B cell (primary cell): ENCODE results near the gene ESR2.

ENCODE experiments used
- CTCF ChIP-seq: fragments of 200-600 bp; IDR thresholded peaks from one replicate; pipeline ENCODE4 v1.8.0; 2022; ENCODE audit warnings: antibody characterized with exemption, mild to moderate bottlenecking
- EZH2 ChIP-seq: IDR thresholded peaks from 2 replicates; pipeline ENCODE4 v1.6.1; 2012; ENCODE audit warnings: borderline replicate concordance, low read depth, mild to moderate bottlenecking, moderate library complexity, low read length; ENCODE audit not compliant: insufficient read depth, poor library complexity, severe bottlenecking

- TF ChIP-seq CTCF = no peak
- no peak for TF ChIP-seq EZH2
Observed at GRCh38 chr14:64266239-64266638, 27.9 kb downstream of the ESR2 start.
